Neural cell (in vitro differentiated cells): ENCODE results near the gene ADARB2.

Experiments
- CTCF ChIP-seq: fragments of 450-650 bp; IDR thresholded peaks from 2 replicates; pipeline ENCODE4 v1.5.1; 2014; ENCODE audit warnings: antibody characterized with exemption, mild to moderate bottlenecking, moderate library complexity; ENCODE audit not compliant: poor library complexity, severe bottlenecking
- EZH2 ChIP-seq: fragments of 200-600, 300-800 bp; shearing (Covaris generic), sonication (generic); IDR thresholded peaks from 2 replicates; pipeline ENCODE4 v1.6.1; 2014; ENCODE audit warnings: antibody characterized with exemption, low read length, borderline replicate concordance, mild to moderate bottlenecking; ENCODE audit not compliant: insufficient read depth, poor library complexity, severe bottlenecking
- REST ChIP-seq: IDR thresholded peaks from 2 replicates; pipeline ENCODE4 v1.6.1; 2012; ENCODE audit warnings: borderline replicate concordance
- SMC3 ChIP-seq: fragments of 450-650 bp; conservative IDR thresholded peaks from 2 replicates; pipeline ENCODE4 v1.6.1; 2014; ENCODE audit warnings: antibody characterized with exemption, mild to moderate bottlenecking, moderate library complexity; ENCODE audit not compliant: poor library complexity

GRCh38 chr10:1643908-1644179, 93.5 kb downstream of the ADARB2 start:
- TF ChIP-seq SMC3 (no peak), CTCF (no peak), EZH2 (no peak), REST (no peak)
